Body of pancreas (tissue), 4 donors: ENCODE data around the gene EHD3.

ENCODE experiments used
- POLR2A ChIP-seq, 3 donors: fragments of 450-650 bp; IDR thresholded peaks; one replicate each; pipeline ENCODE4 v1.6.1; 2016; ENCODE audit warnings: antibody characterized with exemption in 3 of 3, mild to moderate bottlenecking in 2 of 3
- TF ChIP-seq, protein P1 (sequence below), 7 experiments: fragments of 450-650 bp in 4 of 7; fragments of 200-600 bp in 3 of 7; sonication (generic) in 3 of 7; IDR thresholded peaks; one replicate each; pipeline ENCODE4 v1.5.1; 2016 to 2019; ENCODE audit warnings: antibody characterized with exemption in 7 of 7

DNA sequence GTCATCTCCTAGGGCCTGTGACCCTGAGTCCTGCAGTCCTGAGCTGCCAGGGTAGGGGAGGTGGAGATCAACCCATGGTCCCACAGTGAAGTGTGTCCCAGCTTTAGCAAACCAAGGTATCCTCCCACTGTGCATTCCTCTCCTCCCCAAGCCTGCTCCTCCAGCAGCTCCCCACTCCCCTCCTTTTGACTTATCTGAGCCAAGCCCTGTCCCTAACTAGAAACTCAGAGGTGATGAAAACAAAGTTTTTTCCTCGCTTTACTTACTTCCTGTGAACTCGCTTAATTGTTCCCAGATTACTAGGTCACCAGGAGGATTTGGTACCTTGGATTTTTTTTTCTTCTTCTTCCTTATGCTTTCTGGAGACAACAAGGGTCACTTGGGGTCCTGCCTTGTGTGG is 80.8 kb downstream of the EHD3 start:
- TF ChIP-seq, protein P1, sequence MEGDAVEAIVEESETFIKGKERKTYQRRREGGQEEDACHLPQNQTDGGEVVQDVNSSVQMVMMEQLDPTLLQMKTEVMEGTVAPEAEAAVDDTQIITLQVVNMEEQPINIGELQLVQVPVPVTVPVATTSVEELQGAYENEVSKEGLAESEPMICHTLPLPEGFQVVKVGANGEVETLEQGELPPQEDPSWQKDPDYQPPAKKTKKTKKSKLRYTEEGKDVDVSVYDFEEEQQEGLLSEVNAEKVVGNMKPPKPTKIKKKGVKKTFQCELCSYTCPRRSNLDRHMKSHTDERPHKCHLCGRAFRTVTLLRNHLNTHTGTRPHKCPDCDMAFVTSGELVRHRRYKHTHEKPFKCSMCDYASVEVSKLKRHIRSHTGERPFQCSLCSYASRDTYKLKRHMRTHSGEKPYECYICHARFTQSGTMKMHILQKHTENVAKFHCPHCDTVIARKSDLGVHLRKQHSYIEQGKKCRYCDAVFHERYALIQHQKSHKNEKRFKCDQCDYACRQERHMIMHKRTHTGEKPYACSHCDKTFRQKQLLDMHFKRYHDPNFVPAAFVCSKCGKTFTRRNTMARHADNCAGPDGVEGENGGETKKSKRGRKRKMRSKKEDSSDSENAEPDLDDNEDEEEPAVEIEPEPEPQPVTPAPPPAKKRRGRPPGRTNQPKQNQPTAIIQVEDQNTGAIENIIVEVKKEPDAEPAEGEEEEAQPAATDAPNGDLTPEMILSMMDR (IDR thresholded peaks at IDR 0.05) = no peak
- TF ChIP-seq POLR2A (IDR thresholded peaks at IDR 0.05) = no peak
